Tibial nerve (tissue), 4 donors: ENCODE data around the gene ADCYAP1. TPM values are rescaled to one million over a fixed set of nuclear protein-coding genes. Genes with fewer than 3 reads are reported as not detected.
A peak's percentile ranks its signal among the peaks of the same experiment; 100 is the strongest.

Experiments used
- DNase-seq, 2 donors: peaks; one replicate each; pipeline ENCODE4 v3.0.0-alpha.2; 2019; ENCODE audit warnings: low spot score in 2 of 2
- H3K27ac ChIP-seq, 4 donors: fragments of 200-600 bp; sonication (generic) in 3 of 4; one replicate each; pipeline ENCODE4 v1.5.1; 2017 to 2019; ENCODE audit warnings: mild to moderate bottlenecking in 1 of 4
- H3K27me3 ChIP-seq, 2 donors: fragments of 200-600 bp; sonication (generic) in 1 of 2; one replicate each; pipeline versions ENCODE4 v1.5.1 to v1.6.0; 2017 to 2019
- H3K36me3 ChIP-seq, 3 donors: fragments of 200-600 bp; sonication (generic); one replicate each; pipeline ENCODE4 v1.5.1; 2018 to 2019
- H3K4me1 ChIP-seq, 4 donors: fragments of 200-600 bp; sonication (generic) in 3 of 4; one replicate each; pipeline ENCODE4 v1.5.1; 2017 to 2019
- H3K4me3 ChIP-seq, 4 donors: fragments of 200-600 bp; sonication (generic) in 3 of 4; one replicate each; pipeline ENCODE4 v1.5.1; 2017 to 2019; ENCODE audit warnings: mild to moderate bottlenecking in 1 of 4, moderate library complexity in 1 of 4
- H3K9me3 ChIP-seq, 4 donors: fragments of 200-600 bp; sonication (generic) in 3 of 4; one replicate each; pipeline ENCODE4 v1.5.1; 2017 to 2019
- CTCF ChIP-seq, 5 experiments: fragments of 200-600 bp in 3 of 5; fragments of 450-650 bp in 2 of 5; sonication (generic) in 3 of 5; IDR thresholded peaks; one replicate each; pipeline ENCODE4 v1.5.1; 2016 to 2019; ENCODE audit warnings: antibody characterized with exemption in 5 of 5, mild to moderate bottlenecking in 3 of 5, moderate library complexity in 2 of 5
- EP300 ChIP-seq, 2 donors: sonication (generic); formaldehyde crosslinking; IDR thresholded peaks; one replicate each; pipeline ENCODE4 v1.6.1; 2017; ENCODE audit warnings: antibody characterized with exemption in 2 of 2, mild to moderate bottlenecking in 1 of 2
- POLR2A ChIP-seq, 2 donors: fragments of 450-650 bp; IDR thresholded peaks; one replicate each; pipeline ENCODE4 v1.6.1; 2017; ENCODE audit warnings: antibody characterized with exemption in 2 of 2, mild to moderate bottlenecking in 2 of 2, moderate library complexity in 2 of 2
- WGBS, 2 donors: methylation state at CpG; one replicate each; pipeline ENCODE4 v1.1.5; 2018; 5-methylcytosine and 5-hydroxymethylcytosine counted together
- total RNA-seq, 4 donors: library from RNA; depleted of rRNA; stranded (reverse); fragments of >200 nt; gene quantifications; one replicate each; pipeline ENCODE4 v1.1.0, GENCODE V29; 2016

ADCYAP1 gene
- total RNA-seq, 4 donors from 2014 or later, result 0.63 to 1.1 TPM; not detected in 2

DNA sequence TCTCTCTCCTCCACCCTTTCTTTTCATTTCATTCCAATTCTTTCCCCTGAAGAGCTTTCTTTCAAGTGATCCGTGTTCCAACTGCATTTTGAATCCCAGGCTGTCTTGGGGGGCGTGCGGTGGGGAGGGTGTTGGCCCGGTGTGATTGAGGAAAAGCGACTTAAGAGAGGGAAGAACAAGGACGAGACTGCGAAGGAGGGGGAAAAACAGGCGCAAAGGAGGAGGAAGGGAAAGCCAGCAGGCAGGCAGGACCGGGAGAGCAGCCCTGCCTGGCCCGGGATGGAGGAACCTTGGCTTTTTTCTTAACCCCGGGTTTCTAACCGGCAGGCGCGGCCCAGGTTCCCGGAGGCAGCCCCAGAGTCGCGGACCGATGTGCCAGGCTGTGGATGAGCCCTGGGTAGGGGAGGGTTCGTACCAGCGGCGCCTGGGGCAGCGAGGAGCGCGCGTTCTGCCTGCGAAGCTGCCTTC is 1.3 kb downstream of the ADCYAP1 start:
- Histone ChIP-seq H3K4me3 (no peak overlapping the region), H3K36me3 (no peaks in the 10 kb centered on the region), H3K27ac (no peak overlapping the region), H3K4me1 (peaks cover 0 to 53% (median 21%) of the 10 kb centered on the region in 4 donors), H3K27me3 (peaks cover 0 to 97% of the 10 kb centered on the region in 2 donors), H3K9me3 (no peaks in the 10 kb centered on the region)
- TF ChIP-seq POLR2A (IDR thresholded peaks at IDR 0.05) (no peak), EP300 (IDR thresholded peaks at IDR 0.05) (no peak), CTCF (IDR thresholded peaks at IDR 0.05) (no peak)
- WGBS, 2 donors, result 0 to 4% methylated on average over 18 to 24 of the region's 26 CpGs
- no peak for DNase-seq

- no peak for DNase-seq
- peaks cover 0 to 100% of the 10 kb centered on the region in 2 donors for H3K27me3 ChIP-seq
- H3K27ac ChIP-seq, result no peak overlapping the region
- H3K9me3 ChIP-seq, result no peaks in the 10 kb centered on the region
- peak overlapping the region in 3 of 4 donors; percentile 9 to 51 (median 22) for H3K4me3 ChIP-seq
- no peaks in the 10 kb centered on the region for H3K36me3 ChIP-seq
- peaks cover 0 to 53% (median 21%) of the 10 kb centered on the region in 4 donors for H3K4me1 ChIP-seq
- TF ChIP-seq POLR2A (IDR thresholded peaks at IDR 0.05) (no peak), EP300 (IDR thresholded peaks at IDR 0.05) (no peak), CTCF (IDR thresholded peaks at IDR 0.05) (no peak)
- WGBS, 2 donors, result 2 to 3% methylated on average over 40 to 47 of the region's 47 CpGs
Observed at GRCh38 chr18:906416-907114, 1.9 kb downstream of the ADCYAP1 start.

GRCh38 chr18:907115-907884 is 2.6 kb downstream of the ADCYAP1 start:
- 1 to 2% methylated on average over 25 to 31 of the region's 75 CpGs for WGBS, 2 donors
- no peaks in the 10 kb centered on the region for H3K9me3 ChIP-seq
- H3K4me1 ChIP-seq, result peaks cover 0 to 53% (median 21%) of the 10 kb centered on the region in 4 donors
- DNase-seq, result no peak
- H3K36me3 ChIP-seq, result no peaks in the 10 kb centered on the region
- no peak for TF ChIP-seq EP300 (IDR thresholded peaks at IDR 0.05)
- peak overlapping the region; percentile 8 to 51 (median 26) for H3K4me3 ChIP-seq
- H3K27ac ChIP-seq, result no peak overlapping the region
- H3K27me3 ChIP-seq, result peaks cover 0 to 98% of the 10 kb centered on the region in 2 donors

- H3K27ac ChIP-seq, result no peak overlapping the region
- no peaks in the 10 kb centered on the region for H3K36me3 ChIP-seq
- H3K4me3 ChIP-seq, result peak overlapping the region; percentile 8 to 51 (median 26)
- H3K4me1 ChIP-seq, result peaks cover 0 to 53% (median 21%) of the 10 kb centered on the region in 4 donors
- 4 to 6% methylated on average over 20 to 37 of the region's 55 CpGs for WGBS, 2 donors
- TF ChIP-seq CTCF (IDR thresholded peaks at IDR 0.05) (no peak), EP300 (IDR thresholded peaks at IDR 0.05) (no peak), POLR2A (IDR thresholded peaks at IDR 0.05) (no peak)
- H3K9me3 ChIP-seq, result no peaks in the 10 kb centered on the region
- DNase-seq, result no peak
- H3K27me3 ChIP-seq, result peaks cover 0 to 93% of the 10 kb centered on the region in 2 donors
Observed at GRCh38 chr18:907885-908757, 3.5 kb downstream of the ADCYAP1 start.
